COLO668 (cell line): ENCODE data around the gene ATP10A.

ENCODE experiments used
- DNase-seq: peaks from one replicate; lab custom pipeline; 2025; ENCODE audit not compliant: unreplicated experiment; lab: John Stamatoyannopoulos, UW

Gene ATP10A

GRCh38 chr15:25863111-25863967, at the start of gene ATP10A:
Gene ATP10A, minus strand, starts transcription at chr15:25863327. Its CDS starts 231 bp downstream, at chr15:25863096.
- no peak for DNase-seq

GRCh38 chr15:25912035-25912434, 48.9 kb upstream of the ATP10A start:
- no peak for DNase-seq

- no peak for DNase-seq
Measured at GRCh38 chr15:25910832-25911231, 47.7 kb upstream of the ATP10A start.

GRCh38 chr15:25909806-25910205, 46.7 kb upstream of the ATP10A start:
- DNase-seq = no peak

- no peak for DNase-seq
Measured at GRCh38 chr15:25909325-25909724, 46.2 kb upstream of the ATP10A start.

GRCh38 chr15:25905140-25905539, 42.0 kb upstream of the ATP10A start:
- DNase-seq = no peak

- DNase-seq = no peak
Measured at GRCh38 chr15:25903024-25903581, 40.0 kb upstream of the ATP10A start.

- DNase-seq = no peak
Measured at GRCh38 chr15:25901811-25902605, 38.9 kb upstream of the ATP10A start.

GRCh38 chr15:25900901-25901300, 37.8 kb upstream of the ATP10A start:
- no peak for DNase-seq

- no peak for DNase-seq
Measured at GRCh38 chr15:25900431-25900830, 37.3 kb upstream of the ATP10A start.

GRCh38 chr15:25899870-25900269, 36.7 kb upstream of the ATP10A start:
- no peak for DNase-seq

GRCh38 chr15:25897658-25898057, 34.5 kb upstream of the ATP10A start:
- DNase-seq = no peak

- no peak for DNase-seq
Measured at GRCh38 chr15:25894371-25894902, 31.3 kb upstream of the ATP10A start.

- no peak for DNase-seq
Measured at GRCh38 chr15:25893596-25893995, 30.5 kb upstream of the ATP10A start.

GRCh38 chr15:25892126-25892525, 29.0 kb upstream of the ATP10A start:
- DNase-seq = no peak

- DNase-seq = no peak
Measured at GRCh38 chr15:25891081-25891480, 28.0 kb upstream of the ATP10A start.

- DNase-seq = no peak
Measured at GRCh38 chr15:25890529-25890928, 27.4 kb upstream of the ATP10A start.

- DNase-seq = no peak
Measured at GRCh38 chr15:25887870-25888269, 24.7 kb upstream of the ATP10A start.

- DNase-seq = no peak
Measured at GRCh38 chr15:25886498-25887140, 23.5 kb upstream of the ATP10A start.

- no peak for DNase-seq
Measured at GRCh38 chr15:25884370-25884769, 21.2 kb upstream of the ATP10A start.
